ENCODE measurements around the gene SPATA16.

Gene SPATA16

GRCh38 chr3:172846103-172846561, 294.9 kb downstream of the SPATA16 start:
- DNase-seq (ENCODE audit: low read depth in 3 of 3, low spot score in 1 of 3), result no peak

- no peak for DNase-seq (ENCODE audit: low read depth in 3 of 3, low spot score in 1 of 3)
Observed at GRCh38 chr3:172844428-172844827, 296.6 kb downstream of the SPATA16 start.

GRCh38 chr3:172840913-172841312, 300.1 kb downstream of the SPATA16 start:
- DNase-seq (ENCODE audit: low read depth in 3 of 3, low spot score in 1 of 3), result no peak

DNA sequence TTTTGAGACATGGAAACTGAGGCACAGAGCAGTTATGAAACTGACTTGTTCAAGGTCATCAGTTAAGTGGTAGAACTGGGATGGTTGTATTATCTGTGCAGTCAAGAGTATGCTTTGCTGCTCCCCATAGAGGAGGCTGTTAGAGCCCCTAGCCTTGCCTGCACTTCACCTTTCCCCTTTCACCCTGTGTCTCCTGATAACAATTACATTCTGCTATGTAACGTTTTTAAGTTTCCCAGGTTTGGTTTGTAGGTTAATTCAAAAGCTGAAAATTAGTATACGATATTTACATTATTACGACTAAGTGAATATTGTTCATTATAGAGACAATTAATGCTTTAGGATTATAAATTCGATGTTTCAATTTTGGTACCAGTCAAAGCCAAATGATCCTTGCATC, 300.6 kb downstream of the SPATA16 start:
- DNase-seq (ENCODE audit: low read depth in 3 of 3, low spot score in 1 of 3), result no peak

GRCh38 chr3:172839679-172840078, 301.4 kb downstream of the SPATA16 start:
- no peak for DNase-seq (ENCODE audit: low read depth in 3 of 3, low spot score in 1 of 3)

Data from stimulated activated CD4-positive, alpha-beta T cell treated with anti-CD3 and anti-CD28 coated beads, TNF-alpha, amount 100 ng/mL, for 1 hour (primary cell).